Nucleus accumbens (tissue), 56 donors: ENCODE data around the gene PTPN1.
"Not testable (repeated sequence)": the region's sequence is repeated elsewhere in the genome, so short reads cannot be mapped to it uniquely, and the experiment has no call there.

ENCODE experiments used
- DNase-seq, 56 donors: peaks; one replicate each; lab custom pipeline; 2025; lab: John Stamatoyannopoulos, UW

PTPN1 gene

DNA sequence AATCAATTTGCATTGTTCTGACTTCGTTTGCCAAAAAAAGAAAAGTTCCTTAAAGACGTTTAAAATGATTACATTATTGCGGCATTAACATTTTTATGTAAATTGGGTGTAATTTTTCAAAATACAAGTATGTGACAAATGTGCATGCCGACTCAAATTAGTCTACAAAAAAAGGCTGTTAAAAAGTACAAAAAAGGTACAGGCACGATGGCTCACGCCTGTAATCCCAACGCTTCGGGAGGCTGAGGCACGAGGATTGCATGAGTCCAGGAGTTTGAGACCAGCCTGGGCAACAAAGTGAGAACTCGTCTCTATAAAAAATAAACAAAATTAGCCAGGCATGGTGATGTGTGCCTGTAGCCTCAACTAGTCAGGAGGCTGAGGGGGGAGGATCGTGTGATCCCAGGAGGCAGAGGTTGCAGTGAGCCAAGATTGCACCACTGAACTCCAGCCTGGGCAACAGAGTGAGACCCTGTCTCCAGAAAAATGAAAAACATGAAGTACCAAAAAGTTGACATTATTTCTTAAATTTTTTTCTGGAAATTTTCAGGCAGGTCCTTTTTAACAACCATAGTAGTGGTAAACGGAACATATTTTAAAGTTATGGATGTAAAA, 90.2 kb downstream of the PTPN1 start:
- DNase-seq, result no peak

- DNase-seq, result no peak
Observed at GRCh38 chr20:50601511-50602431, 91.6 kb downstream of the PTPN1 start.

GRCh38 chr20:50602432-50603088, 92.4 kb downstream of the PTPN1 start:
- no peak for DNase-seq

DNA sequence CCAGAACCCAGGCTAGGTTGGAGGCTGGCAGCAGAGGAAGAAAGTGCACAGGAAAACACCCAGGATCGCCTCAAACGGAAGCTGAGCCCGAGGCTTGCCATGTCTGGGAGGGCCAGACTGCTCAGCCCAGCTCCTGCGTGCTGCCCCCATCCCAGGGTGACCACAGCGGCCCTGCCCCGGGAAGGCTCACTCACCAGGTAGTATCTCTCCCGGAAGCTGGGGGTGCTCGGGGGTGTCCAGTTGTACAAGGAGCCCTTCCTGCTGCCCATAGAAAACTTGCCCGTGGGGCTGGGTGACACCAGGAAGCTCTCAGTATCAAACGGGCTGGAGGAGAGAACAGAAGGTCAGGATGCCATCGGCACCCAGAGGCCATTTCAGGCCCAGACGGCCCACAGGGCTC, 94.3 kb downstream of the PTPN1 start:
- no peak for DNase-seq

GRCh38 chr20:50605136-50605535, 95.0 kb downstream of the PTPN1 start:
- no peak for DNase-seq

GRCh38 chr20:50607436-50607835, 97.3 kb downstream of the PTPN1 start:
- no peak for DNase-seq

DNA sequence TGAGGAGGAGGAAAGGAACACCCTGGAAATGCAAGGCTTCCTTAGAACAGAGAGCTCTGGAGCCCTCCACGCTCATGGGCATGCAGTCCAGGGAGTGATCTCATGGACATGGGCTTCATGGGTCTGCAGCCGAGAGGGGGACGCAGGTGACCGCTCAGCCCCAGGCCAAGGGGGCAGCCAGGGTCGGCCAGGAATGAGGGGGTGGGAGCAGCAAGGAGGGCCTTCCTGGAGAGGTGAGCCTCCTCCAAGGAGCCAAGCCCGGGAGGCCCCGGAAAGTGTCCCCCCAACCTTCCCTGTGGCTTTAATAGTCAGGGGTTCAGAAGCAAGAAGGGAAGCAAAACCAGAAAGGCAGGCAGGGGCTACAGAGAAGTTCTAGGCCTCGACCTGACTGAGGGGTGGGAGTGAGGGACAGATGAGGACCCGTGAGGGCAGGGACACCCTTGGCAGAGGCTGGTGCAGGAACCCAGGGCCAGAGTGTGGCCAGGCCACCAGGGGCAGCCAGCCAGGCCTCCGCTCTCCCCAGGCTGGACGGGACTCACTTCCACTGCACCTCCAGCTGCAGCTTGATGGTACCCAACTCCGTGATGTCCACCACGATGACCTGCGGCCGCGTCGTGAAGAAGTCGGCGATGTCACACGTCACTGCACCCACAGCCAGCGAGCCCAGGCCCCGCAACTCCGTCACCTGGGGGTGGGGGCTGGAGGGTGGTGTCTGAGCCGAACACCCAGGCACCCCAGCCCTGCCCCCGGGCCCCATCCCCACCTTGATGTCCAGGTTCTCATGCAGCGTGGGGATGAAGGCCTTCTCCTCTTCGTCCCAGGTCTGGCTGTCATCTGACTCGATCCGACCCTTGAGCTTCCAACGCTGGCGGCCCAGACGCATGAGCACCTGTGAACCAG, 97.9 kb downstream of the PTPN1 start:
- no peak for DNase-seq

DNA sequence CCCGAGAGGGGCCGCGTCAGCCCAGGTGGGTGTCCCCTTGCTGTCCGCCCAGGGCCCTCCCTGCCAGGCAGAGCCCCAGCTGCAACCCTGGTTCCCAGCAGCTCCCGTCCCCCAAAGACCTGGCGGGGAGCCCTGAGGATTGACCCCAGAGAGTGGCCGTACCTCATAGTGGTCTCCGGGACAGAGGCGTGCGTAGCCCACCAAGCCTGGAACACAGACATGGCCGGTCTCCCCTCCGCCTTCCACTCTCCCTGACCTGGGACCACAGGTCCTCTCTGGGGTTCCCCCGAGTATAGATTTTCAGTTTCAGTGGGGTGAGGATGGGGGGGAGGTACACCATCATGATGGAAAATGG, 98.5 kb downstream of the PTPN1 start:
- DNase-seq, result no peak

- DNase-seq, result no peak
Observed at GRCh38 chr20:50609438-50609989, 99.3 kb downstream of the PTPN1 start.

DNA sequence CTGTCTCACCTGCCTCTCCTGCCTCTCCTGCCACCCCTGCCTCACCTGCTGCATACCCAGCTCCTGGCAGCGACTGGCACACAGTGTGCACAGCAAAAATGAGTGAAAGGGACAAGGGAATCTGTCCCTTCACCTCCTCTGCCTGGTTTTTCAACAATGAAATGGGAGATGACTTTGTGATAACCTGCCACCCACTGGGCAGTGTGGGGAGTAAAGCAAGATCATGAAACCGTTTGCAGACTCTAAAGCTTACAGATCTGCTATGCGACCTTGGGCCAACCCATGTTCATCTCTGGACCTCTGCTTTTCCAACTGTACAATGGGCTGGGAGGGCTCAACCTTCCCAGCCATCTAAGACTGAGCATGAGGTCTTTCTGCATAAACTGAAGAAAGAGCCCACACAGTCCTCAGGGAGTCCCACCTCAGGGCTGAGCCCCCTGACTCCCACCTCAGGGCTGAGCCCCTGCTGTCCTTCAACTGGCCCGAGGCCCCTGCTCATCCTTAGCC, 100.1 kb downstream of the PTPN1 start:
- DNase-seq, result no peak

- DNase-seq, result no peak
Observed at GRCh38 chr20:50611128-50611810, 101.1 kb downstream of the PTPN1 start.

GRCh38 chr20:50613438-50614169, 103.4 kb downstream of the PTPN1 start:
- no peak for DNase-seq

DNA sequence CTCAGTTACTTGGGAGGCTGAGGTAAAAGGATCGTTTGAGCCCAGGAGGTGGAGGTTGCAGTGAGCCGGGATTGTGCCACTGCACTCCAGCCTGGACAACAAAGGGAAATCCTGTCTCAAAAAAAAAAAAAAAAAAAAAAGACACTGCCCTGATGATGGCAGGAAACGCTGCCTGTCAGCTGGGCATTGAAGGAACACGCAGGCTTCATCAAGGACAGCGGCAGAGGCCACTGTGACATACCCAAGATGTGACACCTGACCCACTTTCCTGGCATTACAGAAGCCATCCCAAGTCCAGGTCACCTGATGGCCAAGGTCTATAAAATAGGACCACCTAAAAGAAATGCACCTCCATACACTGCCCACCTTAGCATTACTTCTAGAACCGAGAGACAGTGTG, 105.2 kb downstream of the PTPN1 start:
- DNase-seq, result no peak

DNA sequence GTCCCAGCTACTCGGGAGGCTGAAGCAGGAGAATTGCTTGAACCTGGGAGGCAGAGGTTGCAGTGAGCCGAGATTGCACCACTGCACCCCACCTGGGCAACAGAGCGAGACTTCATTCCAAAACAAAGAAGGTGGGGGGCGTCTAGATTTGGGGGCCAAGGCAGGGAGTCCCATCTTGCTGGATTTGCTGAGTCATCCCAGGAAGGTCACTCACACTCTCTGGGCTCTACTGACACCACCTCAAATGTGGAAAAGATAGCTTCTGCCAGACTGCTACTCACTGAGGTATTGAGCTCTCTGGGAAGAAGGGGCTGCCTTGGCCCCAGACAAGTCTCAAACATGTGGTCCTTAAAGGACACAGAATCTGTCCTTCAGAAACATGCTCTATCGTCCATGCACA, 106.8 kb downstream of the PTPN1 start:
- DNase-seq, result no peak

GRCh38 chr20:50618537-50618936, 108.4 kb downstream of the PTPN1 start:
- DNase-seq, result no peak

DNA sequence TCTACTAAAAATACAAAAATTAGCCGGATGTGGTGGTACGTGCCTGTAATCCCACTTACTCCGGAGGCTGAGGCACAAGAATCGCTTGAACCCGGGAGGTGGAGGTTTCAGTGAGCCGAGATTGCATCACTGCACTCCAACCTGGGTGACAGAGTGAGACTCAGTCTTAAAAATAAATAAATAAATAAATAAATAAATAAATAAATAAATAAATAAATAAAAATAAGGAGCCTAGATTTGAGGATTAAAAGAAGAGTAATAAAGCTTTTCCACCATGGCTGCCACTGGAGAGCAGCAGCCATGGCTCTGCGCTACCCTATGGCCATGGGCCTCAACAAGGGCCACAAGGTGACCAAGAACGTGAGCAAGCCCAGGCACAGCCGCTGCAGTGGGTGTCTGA, 110.3 kb downstream of the PTPN1 start:
- not testable (repeated sequence) for DNase-seq

DNA sequence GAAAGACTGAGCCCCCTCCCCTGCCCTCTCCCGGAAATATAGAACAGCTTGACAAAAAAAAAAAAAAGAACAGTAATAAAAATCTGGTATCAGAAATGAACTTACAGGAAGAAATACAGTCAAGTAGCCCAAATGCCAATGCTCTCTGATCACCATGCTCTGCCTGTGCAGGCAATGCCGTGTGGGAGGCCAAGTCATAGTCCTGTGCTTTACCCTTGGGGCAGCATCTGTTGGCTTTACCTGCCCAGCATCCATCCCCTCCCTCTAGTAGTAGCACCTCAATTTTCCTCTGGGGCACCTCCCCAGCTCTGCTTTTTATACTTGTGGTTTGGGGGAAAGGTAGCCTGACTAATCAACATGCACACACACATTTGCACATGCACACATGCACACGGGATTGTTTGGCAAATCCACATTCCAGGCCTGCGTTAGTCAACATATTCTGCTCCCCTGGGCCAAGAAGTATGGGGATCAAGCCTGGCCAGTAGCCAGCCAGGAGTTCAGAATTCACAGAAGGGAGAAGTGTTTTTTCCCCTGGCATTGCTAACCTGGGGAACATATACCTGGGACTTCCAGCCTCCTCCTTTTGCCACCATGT, 111.0 kb downstream of the PTPN1 start:
- DNase-seq, result no peak

DNA sequence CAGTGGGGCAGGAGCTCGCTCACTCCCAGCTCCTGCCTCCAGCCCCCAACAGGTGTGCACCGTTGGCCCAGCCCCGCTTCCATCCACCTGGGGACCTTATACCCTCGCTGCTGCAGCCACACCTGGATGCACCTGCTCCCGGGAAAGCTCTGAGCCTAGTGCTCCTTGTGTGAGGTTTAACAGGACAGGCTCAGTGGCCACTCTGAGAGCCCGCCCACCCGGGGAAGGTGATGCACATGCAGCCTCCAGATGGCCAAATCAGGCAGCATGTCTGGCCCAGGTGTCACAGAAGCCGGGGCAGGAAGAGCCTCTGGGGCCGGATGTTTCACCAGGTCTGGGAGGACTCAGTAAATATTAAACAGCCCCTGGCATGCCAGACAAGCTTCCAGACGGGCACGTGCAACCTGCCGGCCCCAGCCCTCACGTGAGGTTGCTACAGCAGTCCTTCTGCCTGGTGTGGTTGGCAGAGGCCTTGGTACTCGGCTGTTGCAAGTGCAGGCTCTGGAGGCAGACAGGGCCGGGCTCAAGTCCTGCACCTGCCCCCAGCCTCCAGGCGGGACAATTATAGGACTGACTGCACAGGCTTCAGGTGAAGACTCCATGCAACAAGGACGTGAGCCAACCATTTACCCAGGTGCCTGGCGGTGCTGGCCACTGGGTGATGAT, 114.3 kb downstream of the PTPN1 start:
- DNase-seq, result no peak
